ENCODE data around the gene KMT2B.

KMT2B gene

DNA sequence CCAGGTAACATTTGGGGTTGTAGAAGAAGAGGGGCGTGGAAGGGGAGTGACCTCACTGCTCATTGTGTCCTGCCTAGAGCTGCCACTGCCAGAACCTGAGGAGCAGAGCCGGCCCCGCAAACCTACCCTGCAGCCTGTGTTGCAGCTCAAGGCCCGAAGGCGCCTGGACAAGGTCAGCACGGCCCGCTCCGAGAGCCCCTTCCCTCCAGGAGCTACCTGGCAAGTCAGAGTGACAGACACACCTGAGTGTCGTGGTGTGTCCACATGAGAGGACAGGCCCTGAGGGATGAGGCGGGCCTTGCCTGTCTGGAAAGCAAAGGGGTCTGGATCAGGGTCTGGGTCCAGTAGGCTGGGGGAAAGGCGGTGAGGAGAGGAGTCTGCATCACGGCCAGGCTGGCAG, 6.8 kb downstream of the KMT2B start:
- DNase-seq (ENCODE audit: low spot score in 2 of 2): no peak
- Histone ChIP-seq H3K27me3 (ENCODE audit: low read depth) (no peaks in the 10 kb centered on the region), H3K9me3 (no peaks in the 10 kb centered on the region), H3K4me1 (no peaks in the 10 kb centered on the region), H3K4me3 (no peak overlapping the region), H3K36me3 (replicated peaks) (peaks cover 87% of the 10 kb centered on the region)
- in situ Hi-C loops (cut with MboI; ENCODE audit: low sequenced_read_pairs): no loop called here

DNA sequence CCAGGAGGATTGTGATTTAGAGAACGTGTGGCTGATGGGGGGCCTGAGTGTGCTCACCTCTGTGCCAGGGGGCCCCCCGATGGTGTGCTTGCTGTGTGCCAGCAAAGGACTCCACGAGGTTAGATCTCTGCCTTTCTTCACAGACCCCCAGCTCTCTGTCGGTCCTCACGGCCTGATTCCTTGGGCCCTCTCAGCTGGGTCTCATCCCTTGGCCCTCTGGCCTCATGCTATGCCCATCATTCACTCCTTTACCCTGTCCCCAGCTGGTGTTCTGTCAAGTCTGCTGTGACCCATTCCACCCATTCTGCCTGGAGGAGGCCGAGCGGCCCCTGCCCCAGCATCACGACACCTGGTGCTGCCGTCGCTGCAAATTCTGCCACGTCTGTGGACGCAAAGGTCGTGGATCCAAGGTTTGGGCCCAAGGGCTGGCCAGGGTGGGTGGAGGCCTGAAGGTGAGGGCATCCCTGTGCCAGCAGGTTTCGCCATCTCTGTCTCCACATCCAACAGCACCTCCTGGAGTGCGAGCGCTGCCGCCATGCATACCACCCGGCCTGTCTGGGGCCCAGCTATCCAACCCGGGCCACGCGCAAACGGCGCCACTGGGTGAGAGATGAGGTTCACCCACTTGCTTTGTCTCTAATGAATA, 7.5 kb downstream of the KMT2B start:
- Histone ChIP-seq H3K4me3 (no peak overlapping the region), H3K36me3 (replicated peaks) (peaks cover 95% of the 10 kb centered on the region), H3K27me3 (ENCODE audit: low read depth) (no peaks in the 10 kb centered on the region), H3K9me3 (no peaks in the 10 kb centered on the region), H3K4me1 (no peaks in the 10 kb centered on the region)
- in situ Hi-C loops (cut with MboI; ENCODE audit: low sequenced_read_pairs): no loop called here
- DNase-seq (ENCODE audit: low spot score in 2 of 2): no peak

DNA sequence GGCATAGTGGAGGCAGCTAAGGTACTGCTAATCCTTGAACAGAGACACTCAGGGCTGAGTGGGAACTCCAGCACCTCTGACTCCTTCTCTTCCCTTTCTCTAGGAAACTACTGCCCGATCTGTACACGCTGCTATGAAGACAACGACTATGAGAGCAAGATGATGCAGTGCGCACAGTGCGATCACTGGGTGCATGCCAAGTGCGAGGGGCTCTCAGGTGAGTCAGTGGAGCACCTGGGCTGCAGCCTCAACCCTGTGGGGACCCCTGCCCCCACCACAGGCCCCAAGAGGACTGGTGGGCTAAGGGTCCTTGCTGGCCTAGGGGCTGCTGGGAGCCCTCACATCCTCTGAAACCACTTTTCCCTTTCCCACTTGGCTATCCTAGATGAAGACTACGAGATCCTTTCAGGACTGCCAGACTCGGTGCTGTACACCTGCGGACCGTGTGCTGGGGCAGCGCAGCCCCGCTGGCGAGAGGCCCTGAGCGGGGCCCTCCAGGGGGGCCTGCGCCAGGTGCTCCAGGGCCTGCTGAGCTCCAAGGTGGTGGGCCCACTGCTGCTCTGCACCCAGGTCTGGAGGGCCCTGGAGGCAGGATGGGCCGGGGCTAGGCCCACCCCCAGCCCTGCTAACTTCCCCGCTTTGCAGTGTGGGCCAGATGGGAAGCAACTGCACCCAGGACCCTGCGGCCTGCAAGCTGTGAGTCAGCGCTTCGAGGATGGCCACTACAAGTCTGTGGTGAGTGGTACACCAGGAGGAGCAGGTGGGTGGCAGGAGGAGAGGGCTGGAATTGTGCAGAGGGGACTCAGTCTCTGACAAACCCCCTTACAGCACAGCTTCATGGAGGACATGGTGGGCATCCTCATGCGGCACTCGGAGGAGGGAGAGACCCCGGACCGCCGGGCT, 9.5 kb downstream of the KMT2B start:
- in situ Hi-C loops (cut with MboI; ENCODE audit: low sequenced_read_pairs): no loop called here
- Histone ChIP-seq H3K36me3 (replicated peaks) (peaks cover 99% of the 10 kb centered on the region), H3K4me1 (no peaks in the 10 kb centered on the region), H3K9me3 (no peaks in the 10 kb centered on the region), H3K4me3 (no peak overlapping the region), H3K27me3 (ENCODE audit: low read depth) (no peaks in the 10 kb centered on the region)
- no peak for DNase-seq (ENCODE audit: low spot score in 2 of 2)

DNA sequence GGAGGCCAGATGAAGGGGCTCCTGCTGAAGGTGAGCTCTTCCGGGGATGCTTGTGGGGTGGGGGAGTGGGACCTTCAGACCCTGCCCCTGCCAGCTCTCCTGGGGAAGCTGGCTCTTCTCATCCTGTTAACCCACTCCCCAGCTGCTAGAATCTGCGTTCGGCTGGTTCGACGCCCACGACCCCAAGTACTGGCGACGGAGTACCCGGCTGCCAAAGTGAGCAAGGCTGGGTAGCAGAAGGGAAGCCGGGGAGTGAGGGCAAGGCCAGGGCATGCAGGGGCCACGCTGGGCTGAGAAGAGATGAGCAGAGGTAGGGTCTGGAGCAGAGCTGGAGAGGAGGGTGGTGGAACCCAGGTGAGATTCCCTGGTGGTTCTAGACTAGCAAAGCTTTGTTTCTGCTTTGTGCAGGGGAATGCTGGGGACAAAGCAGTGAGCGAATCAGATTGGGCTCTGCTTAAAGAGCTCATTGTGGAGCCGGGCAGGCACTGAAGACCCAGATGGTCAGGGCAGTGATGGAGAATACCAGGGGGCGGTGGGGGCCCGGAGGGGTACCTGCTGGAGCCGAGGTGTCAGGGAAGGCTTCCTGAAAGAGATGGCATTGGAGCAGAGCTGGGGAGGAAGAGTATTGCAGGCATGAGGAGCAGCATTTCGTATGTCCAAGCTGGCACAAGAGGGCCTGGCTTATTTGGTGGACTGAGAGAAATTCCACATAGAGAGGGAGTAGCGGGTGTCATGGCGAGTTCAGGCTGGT, 10.3 kb downstream of the KMT2B start:
- H3K4me1 ChIP-seq: no peaks in the 10 kb centered on the region
- H3K36me3 ChIP-seq (replicated peaks): peaks cover 97% of the 10 kb centered on the region
- in situ Hi-C loops (cut with MboI; ENCODE audit: low sequenced_read_pairs): no loop called here
- H3K27me3 ChIP-seq (ENCODE audit: low read depth): no peaks in the 10 kb centered on the region
- DNase-seq (ENCODE audit: low spot score in 2 of 2): no peak
- no peaks in the 10 kb centered on the region for H3K9me3 ChIP-seq
- no peak overlapping the region for H3K4me3 ChIP-seq

DNA sequence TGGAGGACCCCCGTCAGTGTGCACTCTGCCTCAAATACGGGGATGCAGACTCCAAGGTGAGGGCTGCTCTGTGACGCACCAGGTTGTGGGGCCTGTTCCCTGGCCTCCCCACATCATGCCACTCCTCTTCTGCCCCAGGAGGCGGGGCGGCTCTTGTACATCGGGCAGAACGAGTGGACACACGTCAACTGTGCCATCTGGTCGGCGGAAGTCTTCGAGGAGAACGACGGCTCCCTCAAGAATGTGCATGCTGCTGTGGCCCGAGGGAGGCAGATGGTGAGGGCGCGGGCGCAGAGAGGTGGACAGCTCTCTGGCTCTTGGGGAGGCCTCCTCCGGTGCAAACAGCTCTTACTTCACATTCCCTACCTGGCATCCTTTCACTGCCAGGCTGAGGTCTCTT, 11.2 kb downstream of the KMT2B start:
- H3K36me3 ChIP-seq (replicated peaks): peaks cover 96% of the 10 kb centered on the region
- DNase-seq (ENCODE audit: low spot score in 2 of 2): no peak
- H3K4me3 ChIP-seq: no peak overlapping the region
- no peaks in the 10 kb centered on the region for H3K4me1 ChIP-seq
- in situ Hi-C loops (cut with MboI; ENCODE audit: low sequenced_read_pairs): no loop called here
- H3K27me3 ChIP-seq (ENCODE audit: low read depth): no peaks in the 10 kb centered on the region
- H3K9me3 ChIP-seq: no peaks in the 10 kb centered on the region

DNA sequence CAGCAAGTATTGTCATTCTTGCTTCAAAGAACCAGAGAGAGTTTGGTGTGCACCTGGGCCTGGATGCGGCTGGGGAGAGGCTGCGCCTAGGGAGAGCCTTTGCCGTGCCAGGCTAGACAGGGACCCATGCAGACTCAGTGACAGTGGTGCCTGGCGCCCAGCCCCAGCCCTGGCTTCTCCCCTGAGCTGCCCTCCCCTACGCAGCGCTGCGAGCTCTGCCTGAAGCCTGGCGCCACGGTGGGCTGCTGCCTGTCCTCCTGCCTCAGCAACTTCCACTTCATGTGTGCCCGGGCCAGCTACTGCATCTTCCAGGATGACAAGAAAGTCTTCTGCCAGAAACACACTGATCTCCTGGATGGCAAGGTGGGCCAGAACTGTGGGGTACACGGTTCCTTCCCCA, 12.0 kb downstream of the KMT2B start:
- no peaks in the 10 kb centered on the region for H3K9me3 ChIP-seq
- peaks cover 96% of the 10 kb centered on the region for H3K36me3 ChIP-seq (replicated peaks)
- in situ Hi-C loops (cut with MboI; ENCODE audit: low sequenced_read_pairs): no loop called here
- no peaks in the 10 kb centered on the region for H3K27me3 ChIP-seq (ENCODE audit: low read depth)
- DNase-seq (ENCODE audit: low spot score in 2 of 2): no peak
- H3K4me3 ChIP-seq: no peak overlapping the region
- H3K4me1 ChIP-seq: no peaks in the 10 kb centered on the region

DNA sequence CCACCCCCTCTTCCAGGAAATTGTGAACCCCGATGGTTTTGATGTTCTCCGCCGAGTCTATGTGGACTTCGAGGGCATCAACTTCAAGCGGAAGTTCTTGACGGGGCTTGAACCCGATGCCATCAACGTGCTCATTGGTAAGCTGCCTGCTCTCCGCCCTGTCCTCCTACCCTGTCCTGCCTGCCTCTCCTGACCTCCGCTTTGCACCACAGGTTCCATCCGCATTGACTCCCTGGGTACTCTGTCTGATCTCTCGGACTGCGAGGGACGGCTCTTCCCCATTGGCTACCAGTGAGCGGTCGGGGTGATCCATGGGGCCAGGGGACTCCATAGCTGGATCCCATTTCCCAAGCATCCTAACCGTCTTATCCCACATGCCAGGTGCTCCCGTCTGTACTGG, 12.5 kb downstream of the KMT2B start:
- Histone ChIP-seq H3K36me3 (replicated peaks) (peaks cover 95% of the 10 kb centered on the region), H3K27me3 (ENCODE audit: low read depth) (no peaks in the 10 kb centered on the region), H3K9me3 (no peaks in the 10 kb centered on the region)

DNA sequence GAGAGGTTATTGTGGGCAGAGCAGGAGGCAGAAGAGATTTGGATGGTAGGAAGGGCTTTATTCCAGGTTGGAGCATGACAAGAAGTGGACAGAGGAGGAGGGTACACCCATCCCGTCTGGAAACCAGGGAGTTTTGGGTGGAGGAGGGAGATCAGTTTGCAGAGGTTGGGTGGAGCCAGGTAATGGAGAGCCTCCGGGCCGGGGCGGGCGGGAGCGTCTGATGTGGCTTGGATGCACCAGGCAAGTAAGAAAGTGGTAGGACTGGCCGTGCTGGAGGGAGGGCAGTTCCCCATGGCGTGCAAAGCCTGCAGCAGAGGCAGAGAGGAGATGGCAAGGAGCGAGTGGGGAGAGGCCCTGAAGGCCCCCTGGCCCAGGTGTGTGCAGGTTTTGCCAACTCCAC, 13.6 kb downstream of the KMT2B start:
- in situ Hi-C loops (cut with MboI; ENCODE audit: low sequenced_read_pairs): no loop called here
- H3K9me3 ChIP-seq: no peaks in the 10 kb centered on the region

More for the DNA sequence above, 12.5 kb downstream of the KMT2B start:
- Histone ChIP-seq H3K4me3 (no peak overlapping the region), H3K4me1 (no peaks in the 10 kb centered on the region)
- in situ Hi-C loops (cut with MboI; ENCODE audit: low sequenced_read_pairs): no loop called here
- no peak for DNase-seq (ENCODE audit: low spot score in 2 of 2)

DNA sequence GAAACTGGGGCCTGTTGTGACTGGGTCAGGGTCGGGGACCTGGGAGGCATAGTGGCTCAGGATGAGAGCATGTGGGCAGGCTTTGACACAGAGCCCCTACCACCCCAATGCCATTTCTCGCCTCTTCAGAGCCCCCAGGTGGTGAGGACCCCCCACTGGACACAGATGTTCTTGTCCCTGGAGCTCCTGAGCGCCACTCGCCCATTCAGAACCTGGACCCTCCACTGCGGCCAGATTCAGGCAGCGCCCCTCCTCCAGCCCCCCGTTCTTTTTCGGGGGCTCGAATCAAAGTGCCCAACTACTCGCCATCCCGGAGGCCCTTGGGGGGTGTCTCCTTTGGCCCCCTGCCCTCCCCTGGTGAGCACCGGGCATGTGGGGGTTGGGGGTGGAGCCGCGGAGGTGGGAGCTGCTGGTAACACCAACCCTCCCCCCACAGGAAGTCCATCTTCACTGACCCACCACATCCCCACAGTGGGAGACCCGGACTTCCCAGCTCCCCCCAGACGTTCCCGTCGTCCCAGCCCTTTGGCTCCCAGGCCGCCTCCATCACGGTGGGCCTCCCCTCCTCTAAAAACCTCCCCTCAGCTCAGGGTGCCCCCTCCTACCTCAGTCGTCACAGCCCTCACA, 14.1 kb downstream of the KMT2B start:
- Histone ChIP-seq H3K9me3 (no peaks in the 10 kb centered on the region), H3K36me3 (replicated peaks) (peaks cover 95% of the 10 kb centered on the region), H3K4me3 (no peak overlapping the region), H3K27me3 (ENCODE audit: low read depth) (no peaks in the 10 kb centered on the region), H3K4me1 (no peaks in the 10 kb centered on the region)
- DNase-seq (ENCODE audit: low spot score in 2 of 2): no peak
- in situ Hi-C loops (cut with MboI; ENCODE audit: low sequenced_read_pairs): no loop called here

More for the DNA sequence above, 13.6 kb downstream of the KMT2B start:
- Histone ChIP-seq H3K4me3 (no peak overlapping the region), H3K4me1 (no peaks in the 10 kb centered on the region), H3K27me3 (ENCODE audit: low read depth) (no peaks in the 10 kb centered on the region), H3K36me3 (replicated peaks) (peaks cover 95% of the 10 kb centered on the region)
- DNase-seq (ENCODE audit: low spot score in 2 of 2): no peak

DNA sequence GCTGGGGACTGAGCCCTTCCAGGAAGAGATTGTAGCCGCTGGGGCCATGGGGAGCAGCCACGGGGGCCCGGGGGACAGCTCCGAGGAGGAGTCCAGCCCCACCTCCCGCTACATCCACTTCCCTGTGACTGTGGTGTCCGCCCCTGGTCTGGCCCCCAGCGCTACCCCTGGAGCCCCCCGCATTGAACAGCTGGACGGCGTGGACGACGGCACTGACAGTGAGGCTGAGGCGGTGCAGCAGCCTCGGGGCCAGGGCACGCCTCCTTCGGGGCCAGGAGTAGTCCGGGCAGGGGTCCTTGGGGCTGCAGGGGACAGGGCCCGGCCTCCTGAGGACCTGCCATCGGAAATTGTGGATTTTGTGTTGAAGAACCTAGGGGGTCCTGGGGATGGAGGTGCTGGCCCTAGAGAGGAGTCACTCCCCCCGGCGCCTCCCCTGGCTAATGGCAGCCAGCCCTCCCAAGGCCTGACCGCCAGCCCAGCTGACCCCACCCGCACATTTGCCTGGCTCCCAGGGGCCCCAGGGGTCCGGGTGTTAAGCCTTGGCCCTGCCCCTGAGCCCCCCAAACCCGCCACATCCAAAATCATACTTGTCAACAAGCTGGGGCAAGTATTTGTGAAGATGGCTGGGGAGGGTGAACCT, 14.9 kb downstream of the KMT2B start:
- no peak for DNase-seq (ENCODE audit: low spot score in 2 of 2)
- in situ Hi-C loops (cut with MboI; ENCODE audit: low sequenced_read_pairs): no loop called here
- no peaks in the 10 kb centered on the region for H3K27me3 ChIP-seq (ENCODE audit: low read depth)
- H3K36me3 ChIP-seq (replicated peaks): peaks cover 95% of the 10 kb centered on the region
- H3K4me3 ChIP-seq: no peak overlapping the region
- no peaks in the 10 kb centered on the region for H3K9me3 ChIP-seq
- H3K4me1 ChIP-seq: no peaks in the 10 kb centered on the region

DNA sequence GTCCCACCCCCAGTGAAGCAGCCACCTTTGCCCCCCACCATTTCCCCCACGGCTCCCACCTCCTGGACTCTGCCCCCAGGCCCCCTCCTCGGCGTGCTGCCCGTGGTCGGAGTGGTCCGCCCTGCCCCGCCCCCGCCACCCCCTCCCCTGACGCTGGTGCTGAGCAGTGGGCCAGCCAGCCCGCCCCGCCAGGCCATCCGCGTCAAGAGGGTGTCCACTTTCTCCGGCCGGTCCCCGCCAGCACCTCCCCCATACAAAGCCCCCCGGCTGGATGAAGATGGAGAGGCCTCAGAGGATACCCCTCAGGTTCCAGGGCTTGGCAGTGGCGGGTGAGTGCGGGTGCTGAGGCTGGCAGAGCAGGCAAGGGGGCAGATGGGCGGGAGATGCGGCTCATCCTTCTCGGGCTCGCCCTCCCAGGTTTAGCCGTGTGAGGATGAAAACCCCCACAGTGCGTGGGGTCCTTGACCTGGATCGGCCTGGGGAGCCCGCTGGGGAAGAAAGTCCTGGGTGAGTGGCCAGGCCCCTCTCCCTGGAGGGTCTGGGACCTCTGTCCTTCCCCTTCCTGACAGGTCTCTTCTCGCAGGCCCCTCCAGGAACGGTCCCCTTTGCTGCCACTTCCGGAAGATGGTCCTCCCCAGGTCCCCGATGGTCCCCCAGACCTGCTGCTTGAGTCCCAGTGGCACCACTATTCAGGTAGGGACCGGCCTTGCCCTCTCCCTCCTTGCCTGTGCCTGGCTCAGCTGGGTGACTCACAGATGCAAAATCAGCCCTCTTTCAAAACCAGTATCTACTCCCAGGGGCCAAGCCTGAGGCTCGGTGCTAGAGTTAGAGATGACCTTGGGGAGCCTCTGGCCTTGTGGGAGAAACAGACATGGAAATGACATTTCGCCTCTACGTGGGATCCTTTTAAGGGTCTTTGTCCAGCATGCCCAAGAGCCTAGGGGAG, 15.7 kb downstream of the KMT2B start:
- Histone ChIP-seq H3K4me1 (no peaks in the 10 kb centered on the region), H3K9me3 (no peaks in the 10 kb centered on the region), H3K36me3 (replicated peaks) (peaks cover 95% of the 10 kb centered on the region), H3K27me3 (ENCODE audit: low read depth) (no peaks in the 10 kb centered on the region), H3K4me3 (no peak overlapping the region)
- in situ Hi-C loops (cut with MboI; ENCODE audit: low sequenced_read_pairs): no loop called here
- no peak for DNase-seq (ENCODE audit: low spot score in 2 of 2)

DNA sequence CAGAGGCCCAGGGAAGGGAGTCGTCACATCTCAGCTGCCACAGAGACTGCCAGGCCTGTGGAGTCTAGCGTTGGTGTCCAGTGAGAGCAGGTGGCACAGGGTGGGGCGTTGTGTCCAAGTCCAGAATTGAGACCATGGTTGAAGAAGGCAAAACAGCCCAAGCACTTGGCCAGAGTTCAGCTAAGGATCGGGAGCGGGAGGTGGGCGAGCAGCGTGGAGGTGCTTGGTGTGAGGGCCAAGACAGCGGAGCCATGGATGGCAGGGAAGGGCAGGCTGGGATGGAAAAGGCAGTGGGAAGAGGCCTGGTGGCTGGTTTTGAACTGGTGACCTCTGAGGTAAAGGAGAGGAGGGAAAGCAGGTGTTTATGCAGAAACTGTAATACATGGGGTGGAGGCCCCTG, 16.5 kb downstream of the KMT2B start:
- Histone ChIP-seq H3K4me1 (no peaks in the 10 kb centered on the region), H3K9me3 (no peaks in the 10 kb centered on the region), H3K27me3 (ENCODE audit: low read depth) (no peaks in the 10 kb centered on the region), H3K4me3 (no peak overlapping the region), H3K36me3 (replicated peaks) (peaks cover 95% of the 10 kb centered on the region)
- in situ Hi-C loops (cut with MboI; ENCODE audit: low sequenced_read_pairs): no loop called here
- no peak for DNase-seq (ENCODE audit: low spot score in 2 of 2)
